Measurements from ENCODE around the gene ADGRG3. TPM values are rescaled to one million over a fixed set of nuclear protein-coding genes. Genes with fewer than 3 reads are reported as not detected.

Gene ADGRG3
- total and polyA plus RNA-seq, 12 donors = 0.14 to 2.0 (median 0.45) TPM; not detected in 4

DNA sequence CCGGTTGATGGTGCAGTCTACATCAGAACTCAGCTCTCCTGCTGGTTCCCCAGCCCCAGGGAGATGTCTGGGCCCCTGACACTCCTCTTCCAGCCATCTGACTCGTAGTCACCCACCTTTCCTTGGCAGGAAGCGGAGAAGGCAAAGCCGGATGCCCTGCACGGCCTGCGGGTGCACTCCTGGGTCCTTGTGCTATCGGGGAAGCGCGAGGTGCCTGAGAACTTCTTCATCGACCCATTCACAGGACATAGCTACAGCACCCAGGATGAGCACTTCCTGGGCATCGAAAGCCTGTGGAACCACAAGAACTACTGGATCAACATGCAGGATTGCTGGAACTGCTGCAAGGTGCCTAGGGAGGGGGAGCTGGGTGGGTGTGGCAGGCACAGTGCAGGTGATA, 39.2 kb downstream of the ADGRG3 start:
- no peaks in the 10 kb centered on the region for H3K27me3 ChIP-seq
- WGBS, 4 donors = 80 to 91% (median 84%) methylated on average over 7 to 11 of the region's 11 CpGs
- TF ChIP-seq POLR2A (IDR thresholded peaks at IDR 0.05) = no peak
- TF ChIP-seq, protein P1, sequence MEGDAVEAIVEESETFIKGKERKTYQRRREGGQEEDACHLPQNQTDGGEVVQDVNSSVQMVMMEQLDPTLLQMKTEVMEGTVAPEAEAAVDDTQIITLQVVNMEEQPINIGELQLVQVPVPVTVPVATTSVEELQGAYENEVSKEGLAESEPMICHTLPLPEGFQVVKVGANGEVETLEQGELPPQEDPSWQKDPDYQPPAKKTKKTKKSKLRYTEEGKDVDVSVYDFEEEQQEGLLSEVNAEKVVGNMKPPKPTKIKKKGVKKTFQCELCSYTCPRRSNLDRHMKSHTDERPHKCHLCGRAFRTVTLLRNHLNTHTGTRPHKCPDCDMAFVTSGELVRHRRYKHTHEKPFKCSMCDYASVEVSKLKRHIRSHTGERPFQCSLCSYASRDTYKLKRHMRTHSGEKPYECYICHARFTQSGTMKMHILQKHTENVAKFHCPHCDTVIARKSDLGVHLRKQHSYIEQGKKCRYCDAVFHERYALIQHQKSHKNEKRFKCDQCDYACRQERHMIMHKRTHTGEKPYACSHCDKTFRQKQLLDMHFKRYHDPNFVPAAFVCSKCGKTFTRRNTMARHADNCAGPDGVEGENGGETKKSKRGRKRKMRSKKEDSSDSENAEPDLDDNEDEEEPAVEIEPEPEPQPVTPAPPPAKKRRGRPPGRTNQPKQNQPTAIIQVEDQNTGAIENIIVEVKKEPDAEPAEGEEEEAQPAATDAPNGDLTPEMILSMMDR (IDR thresholded peaks at IDR 0.05) = no peak
- intact Hi-C loops (cut with DNase I) = no loop called here
- H3K4me1 ChIP-seq (replicated peaks in 1 of 2) = no peaks in the 10 kb centered on the region
- H3K9me3 ChIP-seq (replicated peaks in 1 of 3) = no peaks in the 10 kb centered on the region
- H3K36me3 ChIP-seq (replicated peaks in 1 of 2) = no peaks in the 10 kb centered on the region
- no peak overlapping the region for H3K27ac ChIP-seq
- DNase-seq = no peak
- no peak overlapping the region for H3K4me3 ChIP-seq

DNA sequence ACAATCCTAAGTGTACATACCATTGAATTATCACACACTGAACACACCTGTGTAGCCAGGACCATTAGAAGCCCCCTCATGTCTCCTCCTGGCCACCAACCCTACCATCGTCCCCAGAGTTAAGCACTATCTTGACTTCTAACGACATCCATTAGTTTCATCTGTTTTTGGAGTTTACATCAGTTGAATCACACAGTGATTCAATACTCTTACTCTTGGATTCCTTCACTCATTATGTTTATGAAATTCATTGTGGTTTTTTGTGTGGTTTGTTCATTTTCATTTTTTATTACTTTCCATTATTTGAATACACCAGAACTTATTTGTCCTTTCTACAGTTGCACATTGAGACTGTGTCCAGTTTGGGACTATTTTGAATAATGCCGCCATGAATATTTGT, 40.1 kb downstream of the ADGRG3 start:
- no peaks in the 10 kb centered on the region for H3K36me3 ChIP-seq (replicated peaks in 1 of 2)
- no peak overlapping the region for H3K4me3 ChIP-seq
- no peak for TF ChIP-seq POLR2A (IDR thresholded peaks at IDR 0.05)
- TF ChIP-seq, protein P1 (IDR thresholded peaks at IDR 0.05) = no peak
- H3K27me3 ChIP-seq = no peaks in the 10 kb centered on the region
- DNase-seq = no peak
- no peaks in the 10 kb centered on the region for H3K4me1 ChIP-seq (replicated peaks in 1 of 2)
- H3K27ac ChIP-seq = no peak overlapping the region
- 85 to 91% (median 89%) methylated on average over 3 of the region's 3 CpGs for WGBS, 4 donors
- intact Hi-C loops (cut with DNase I) = no loop called here
- H3K9me3 ChIP-seq (replicated peaks in 1 of 3) = no peaks in the 10 kb centered on the region

DNA sequence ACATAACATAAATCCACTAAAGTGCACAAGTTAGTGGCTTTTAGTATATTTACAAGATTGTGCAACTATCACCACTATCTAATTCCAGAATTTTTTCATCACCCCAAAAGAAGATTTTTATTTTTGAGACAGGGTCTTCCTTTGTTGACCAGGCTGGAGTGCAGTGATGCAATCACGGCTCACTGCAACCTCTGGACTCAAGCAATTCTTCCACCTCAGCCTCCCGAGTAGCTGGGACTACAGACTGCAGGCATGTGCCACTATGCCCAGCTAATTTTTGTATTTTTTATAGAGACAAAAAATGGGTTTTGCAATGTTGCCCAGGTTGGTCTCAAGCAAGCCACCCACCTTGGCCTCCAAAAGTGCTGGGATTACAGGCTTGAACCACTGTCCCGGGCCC, 41.6 kb downstream of the ADGRG3 start:
- Histone ChIP-seq H3K4me3 (no peak overlapping the region), H3K27me3 (no peaks in the 10 kb centered on the region), H3K4me1 (replicated peaks in 1 of 2) (no peaks in the 10 kb centered on the region), H3K9me3 (replicated peaks in 1 of 3) (no peaks in the 10 kb centered on the region), H3K36me3 (replicated peaks in 1 of 2) (no peaks in the 10 kb centered on the region), H3K27ac (no peak overlapping the region)
- TF ChIP-seq, protein P1 (IDR thresholded peaks at IDR 0.05) = no peak
- TF ChIP-seq POLR2A (IDR thresholded peaks at IDR 0.05) = no peak
- intact Hi-C loops (cut with DNase I) = no loop called here
- 88 to 97% (median 91%) methylated on average over 3 of the region's 3 CpGs for WGBS, 4 donors
- DNase-seq = no peak

DNA sequence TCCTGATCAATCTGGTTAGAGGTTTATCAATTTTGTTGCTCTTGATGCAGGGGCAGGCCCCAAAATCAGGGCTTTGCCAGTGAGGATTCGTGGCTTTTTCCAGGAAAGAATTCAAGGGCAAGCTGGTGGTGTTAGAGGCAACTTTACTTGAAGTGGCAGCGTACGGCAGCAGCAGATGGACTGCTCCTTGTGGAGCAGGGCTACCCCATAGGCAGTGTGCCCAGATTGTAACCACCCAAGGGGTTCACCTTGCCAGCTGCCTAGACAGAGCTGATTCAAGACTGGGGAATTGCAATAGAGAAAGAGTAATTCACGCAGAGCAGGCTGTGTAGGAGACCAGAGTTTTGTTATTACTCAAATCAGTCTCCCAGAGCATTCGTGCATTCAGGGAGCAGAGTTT, 43.2 kb downstream of the ADGRG3 start:
- no peaks in the 10 kb centered on the region for H3K27me3 ChIP-seq
- no peaks in the 10 kb centered on the region for H3K4me1 ChIP-seq (replicated peaks in 1 of 2)
- intact Hi-C loops (cut with DNase I) = no loop called here
- H3K27ac ChIP-seq = no peak overlapping the region
- DNase-seq = no peak
- TF ChIP-seq POLR2A (IDR thresholded peaks at IDR 0.05) = no peak
- TF ChIP-seq, protein P1 (IDR thresholded peaks at IDR 0.05) = no peak
- no peaks in the 10 kb centered on the region for H3K36me3 ChIP-seq (replicated peaks in 1 of 2)
- no peak overlapping the region for H3K4me3 ChIP-seq
- WGBS, 4 donors = 86 to 92% (median 89%) methylated on average over 4 to 5 of the region's 5 CpGs
- no peaks in the 10 kb centered on the region for H3K9me3 ChIP-seq (replicated peaks in 1 of 3)

Data from adrenal gland (tissue), 12 donors.